Esophagus squamous epithelium (tissue), 5 donors: Measurements from ENCODE around the gene WDR64. TPM values are rescaled to one million over a fixed set of nuclear protein-coding genes. Genes with fewer than 3 reads are reported as not detected.

Experiments used
- DNase-seq: peaks from one replicate; lab custom pipeline; 2025; lab: John Stamatoyannopoulos, UW
- H3K27ac ChIP-seq, 4 donors: fragments of 200-600 bp; sonication (generic); one replicate each; pipeline ENCODE4 v1.5.1; 2016 to 2019; ENCODE audit warnings: mild to moderate bottlenecking in 1 of 4
- H3K27me3 ChIP-seq, 4 donors: fragments of 200-600 bp; sonication (generic); 1 replicate in 3 of 4; 2 replicates in 1 of 4; pipeline versions ENCODE4 v1.5.1 to v1.6.0; 2017 to 2021; ENCODE audit warnings: antibody characterized with exemption in 1 of 4
- H3K36me3 ChIP-seq, 3 donors: fragments of 200-600 bp; sonication (generic); one replicate each; pipeline ENCODE4 v1.5.1; 2016 to 2019
- H3K4me1 ChIP-seq, 3 donors: fragments of 200-600 bp; sonication (generic); one replicate each; pipeline ENCODE4 v1.5.1; 2017 to 2019
- H3K4me3 ChIP-seq, 4 donors: fragments of 200-600 bp; sonication (generic); 1 replicate in 3 of 4; 2 replicates in 1 of 4; pipeline ENCODE4 v1.5.1; 2016 to 2019; ENCODE audit warnings: mild to moderate bottlenecking in 2 of 4, moderate library complexity in 1 of 4
- H3K9me3 ChIP-seq, 3 donors: fragments of 200-600 bp; sonication (generic); one replicate each; pipeline ENCODE4 v1.5.1; 2016 to 2019
- CTCF ChIP-seq, 6 experiments: fragments of 450-650 bp in 4 of 6; fragments of 200-600 bp in 2 of 6; sonication (generic) in 2 of 6; IDR thresholded peaks; one replicate each; pipeline ENCODE4 v1.5.1; 2016 to 2019; ENCODE audit warnings: antibody characterized with exemption in 6 of 6, mild to moderate bottlenecking in 4 of 6, moderate library complexity in 4 of 6
- POLR2A ChIP-seq, 4 donors: fragments of 450-650 bp; IDR thresholded peaks; one replicate each; pipeline ENCODE4 v1.6.1; 2017; ENCODE audit warnings: antibody characterized with exemption in 4 of 4, mild to moderate bottlenecking in 4 of 4, moderate library complexity in 3 of 4
- WGBS, 2 donors: methylation state at CpG; one replicate each; pipeline ENCODE4 v1.1.5; 2018; 5-methylcytosine and 5-hydroxymethylcytosine counted together
- intact Hi-C: fragments of 100-400 bp; cut with DNase I; formaldehyde crosslinking; loops from one replicate; pipeline ENCODE4 v1.15.0; 2022
- total RNA-seq, 4 donors: library from RNA; depleted of rRNA; stranded (reverse); fragments of >200 nt; gene quantifications; one replicate each; pipeline ENCODE4 v1.1.0, GENCODE V29; 2016
- donor health status: DM: yes; HTN: yes; CAD: no.

WDR64 gene
- total RNA-seq, 4 donors from 2014 or later = not detected

GRCh38 chr1:241612533-241613477, 39.3 kb upstream of the WDR64 start:
- WGBS, 2 donors = 62% methylated on average over 9 of the region's 9 CpGs
- DNase-seq = no peak
- Histone ChIP-seq H3K27ac (no peak overlapping the region), H3K9me3 (no peaks in the 10 kb centered on the region), H3K27me3 (no peaks in the 10 kb centered on the region), H3K4me3 (no peak overlapping the region), H3K36me3 (no peaks in the 10 kb centered on the region), H3K4me1 (peaks cover 0 to 30% (median 0%) of the 10 kb centered on the region in 3 donors)
- intact Hi-C loops = loop anchor here (10.0 kb wide), 1 partner anchor 372 kb away; no protein-coding TSS in a partner anchor
- no peak for TF ChIP-seq POLR2A (IDR thresholded peaks at IDR 0.05)
- TF ChIP-seq CTCF (IDR thresholded peaks at IDR 0.05) = no peak

GRCh38 chr1:241614144-241614543, 37.9 kb upstream of the WDR64 start:
- no peak for DNase-seq
- intact Hi-C loops = loop anchor here (10.0 kb wide), 1 partner anchor 371 kb away; no protein-coding TSS in a partner anchor
- H3K9me3 ChIP-seq = no peaks in the 10 kb centered on the region
- no peaks in the 10 kb centered on the region for H3K27me3 ChIP-seq
- WGBS, 2 donors = 89 to 90% methylated on average over 4 of the region's 4 CpGs
- no peak overlapping the region for H3K4me3 ChIP-seq
- no peak overlapping the region for H3K27ac ChIP-seq
- peaks cover 0 to 19% (median 0%) of the 10 kb centered on the region in 3 donors for H3K4me1 ChIP-seq
- TF ChIP-seq CTCF (IDR thresholded peaks at IDR 0.05) = no peak
- TF ChIP-seq POLR2A (IDR thresholded peaks at IDR 0.05) = no peak
- H3K36me3 ChIP-seq = no peaks in the 10 kb centered on the region

GRCh38 chr1:241614572-241614971, 37.5 kb upstream of the WDR64 start:
- intact Hi-C loops = loop anchor here (10.0 kb wide), 1 partner anchor 370 kb away; no protein-coding TSS in a partner anchor
- no peak overlapping the region for H3K4me3 ChIP-seq
- TF ChIP-seq CTCF (IDR thresholded peaks at IDR 0.05) (no peak), POLR2A (IDR thresholded peaks at IDR 0.05) (no peak)
- 54 to 72% methylated on average over 4 of the region's 4 CpGs for WGBS, 2 donors
- no peak for DNase-seq
- peaks cover 0 to 16% (median 0%) of the 10 kb centered on the region in 3 donors for H3K4me1 ChIP-seq
- no peaks in the 10 kb centered on the region for H3K36me3 ChIP-seq
- H3K27ac ChIP-seq = no peak overlapping the region
- no peaks in the 10 kb centered on the region for H3K27me3 ChIP-seq
- no peaks in the 10 kb centered on the region for H3K9me3 ChIP-seq

GRCh38 chr1:241615043-241615974, 36.8 kb upstream of the WDR64 start:
- intact Hi-C loops = loop anchor here (10.0 kb wide), 1 partner anchor 369 kb away; no protein-coding TSS in a partner anchor
- no peak overlapping the region for H3K4me3 ChIP-seq
- no peaks in the 10 kb centered on the region for H3K27me3 ChIP-seq
- H3K9me3 ChIP-seq = no peaks in the 10 kb centered on the region
- no peak overlapping the region for H3K27ac ChIP-seq
- no peaks in the 10 kb centered on the region for H3K36me3 ChIP-seq
- peaks cover 0 to 9% (median 0%) of the 10 kb centered on the region in 3 donors for H3K4me1 ChIP-seq
- DNase-seq = no peak
- WGBS, 2 donors = 79 to 85% methylated on average over 7 of the region's 8 CpGs
- no peak for TF ChIP-seq CTCF (IDR thresholded peaks at IDR 0.05)
- TF ChIP-seq POLR2A (IDR thresholded peaks at IDR 0.05) = no peak
